ENCODE results near the gene POR.

POR gene

DNA sequence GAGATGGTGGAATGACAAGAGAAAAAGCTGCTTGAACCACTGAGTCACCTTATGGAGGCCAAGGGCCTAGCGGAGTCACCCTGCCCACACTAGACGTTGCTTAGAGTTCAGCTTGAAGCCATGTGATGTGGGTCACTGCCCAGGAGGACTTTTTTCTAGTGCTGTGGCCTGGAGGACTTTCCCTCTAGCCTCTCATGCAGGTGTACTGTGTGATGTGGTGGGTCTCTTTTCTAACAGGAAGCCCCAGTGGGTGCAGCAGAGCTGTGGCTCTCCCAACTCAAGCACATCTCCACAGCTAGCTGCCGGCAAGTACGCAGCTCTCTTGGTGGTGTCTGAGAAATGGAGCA is 13.6 kb downstream of the POR start:
- peaks cover 35% of the 10 kb centered on the region for H3K79me2 ChIP-seq (ENCODE audit: low read length)
- peaks cover 9% of the 10 kb centered on the region for H3K36me3 ChIP-seq (replicated peaks; ENCODE audit: low read depth, low read length)

DNA sequence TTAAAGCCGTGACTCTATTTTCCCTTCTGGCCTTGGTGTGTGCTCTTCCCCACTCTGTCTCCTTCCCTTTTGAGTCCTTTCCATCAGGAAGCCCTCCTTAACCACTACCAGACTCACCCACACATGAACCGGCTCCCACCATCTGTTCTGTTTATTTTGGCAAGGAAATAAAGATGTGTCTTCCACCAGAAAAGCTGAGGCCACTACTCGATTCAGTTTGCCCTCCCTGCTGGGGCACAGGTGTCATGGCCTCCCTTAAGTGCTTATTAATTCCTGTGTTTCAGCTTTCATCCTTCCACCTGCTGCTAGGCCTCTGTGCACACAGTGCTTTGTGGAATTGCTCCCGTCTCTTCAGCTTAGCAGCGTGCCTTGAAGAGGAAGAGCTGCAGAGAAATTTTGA is 16.7 kb downstream of the POR start:
- Histone ChIP-seq H3K4me2 (ENCODE audit: low read length) (no peak overlapping the region), H3K27me3 (ENCODE audit: low read depth, low read length) (no peaks in the 10 kb centered on the region), H3K27ac (ENCODE audit: low read length) (no peak overlapping the region), H3K4me3 (ENCODE audit: low read length) (no peak overlapping the region), H3K9me3 (ENCODE audit: insufficient read depth, low read length) (no peaks in the 10 kb centered on the region), H3K9ac (ENCODE audit: low read length) (no peak overlapping the region), H2AFZ (ENCODE audit: low read depth, low read length) (no peak overlapping the region), H3K79me2 (ENCODE audit: low read length) (peaks cover 27% of the 10 kb centered on the region), H3K4me1 (ENCODE audit: low read length) (peaks cover 2% of the 10 kb centered on the region; the same call in 1 of the 2 replicates), H4K20me1 (ENCODE audit: insufficient read depth, low read length) (peaks cover 10% of the 10 kb centered on the region), H3K36me3 (replicated peaks; ENCODE audit: low read depth, low read length) (peaks cover 6% of the 10 kb centered on the region)
- TF ChIP-seq EZH2phosphoT487 (IDR thresholded peaks at IDR 0.05; ENCODE audit: low read depth), result no peak
- TF ChIP-seq, protein P1, sequence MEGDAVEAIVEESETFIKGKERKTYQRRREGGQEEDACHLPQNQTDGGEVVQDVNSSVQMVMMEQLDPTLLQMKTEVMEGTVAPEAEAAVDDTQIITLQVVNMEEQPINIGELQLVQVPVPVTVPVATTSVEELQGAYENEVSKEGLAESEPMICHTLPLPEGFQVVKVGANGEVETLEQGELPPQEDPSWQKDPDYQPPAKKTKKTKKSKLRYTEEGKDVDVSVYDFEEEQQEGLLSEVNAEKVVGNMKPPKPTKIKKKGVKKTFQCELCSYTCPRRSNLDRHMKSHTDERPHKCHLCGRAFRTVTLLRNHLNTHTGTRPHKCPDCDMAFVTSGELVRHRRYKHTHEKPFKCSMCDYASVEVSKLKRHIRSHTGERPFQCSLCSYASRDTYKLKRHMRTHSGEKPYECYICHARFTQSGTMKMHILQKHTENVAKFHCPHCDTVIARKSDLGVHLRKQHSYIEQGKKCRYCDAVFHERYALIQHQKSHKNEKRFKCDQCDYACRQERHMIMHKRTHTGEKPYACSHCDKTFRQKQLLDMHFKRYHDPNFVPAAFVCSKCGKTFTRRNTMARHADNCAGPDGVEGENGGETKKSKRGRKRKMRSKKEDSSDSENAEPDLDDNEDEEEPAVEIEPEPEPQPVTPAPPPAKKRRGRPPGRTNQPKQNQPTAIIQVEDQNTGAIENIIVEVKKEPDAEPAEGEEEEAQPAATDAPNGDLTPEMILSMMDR (IDR thresholded peaks at IDR 0.05; ENCODE audit: low read depth, low read length), result no peak

More for the DNA sequence above, 13.6 kb downstream of the POR start:
- Histone ChIP-seq H3K4me2 (ENCODE audit: low read length) (no peak overlapping the region), H4K20me1 (ENCODE audit: insufficient read depth, low read length) (peaks cover 17% of the 10 kb centered on the region), H3K9me3 (ENCODE audit: insufficient read depth, low read length) (no peaks in the 10 kb centered on the region), H3K9ac (ENCODE audit: low read length) (no peak overlapping the region), H3K4me3 (ENCODE audit: low read length) (no peak overlapping the region), H2AFZ (ENCODE audit: low read depth, low read length) (no peak overlapping the region), H3K4me1 (ENCODE audit: low read length) (no peaks in the 10 kb centered on the region; the same call in 1 of the 2 replicates), H3K27ac (ENCODE audit: low read length) (no peak overlapping the region), H3K27me3 (ENCODE audit: low read depth, low read length) (no peaks in the 10 kb centered on the region)
- TF ChIP-seq EZH2phosphoT487 (IDR thresholded peaks at IDR 0.05; ENCODE audit: low read depth), result no peak
- TF ChIP-seq, protein P1 (IDR thresholded peaks at IDR 0.05; ENCODE audit: low read depth, low read length), result no peak

DNA sequence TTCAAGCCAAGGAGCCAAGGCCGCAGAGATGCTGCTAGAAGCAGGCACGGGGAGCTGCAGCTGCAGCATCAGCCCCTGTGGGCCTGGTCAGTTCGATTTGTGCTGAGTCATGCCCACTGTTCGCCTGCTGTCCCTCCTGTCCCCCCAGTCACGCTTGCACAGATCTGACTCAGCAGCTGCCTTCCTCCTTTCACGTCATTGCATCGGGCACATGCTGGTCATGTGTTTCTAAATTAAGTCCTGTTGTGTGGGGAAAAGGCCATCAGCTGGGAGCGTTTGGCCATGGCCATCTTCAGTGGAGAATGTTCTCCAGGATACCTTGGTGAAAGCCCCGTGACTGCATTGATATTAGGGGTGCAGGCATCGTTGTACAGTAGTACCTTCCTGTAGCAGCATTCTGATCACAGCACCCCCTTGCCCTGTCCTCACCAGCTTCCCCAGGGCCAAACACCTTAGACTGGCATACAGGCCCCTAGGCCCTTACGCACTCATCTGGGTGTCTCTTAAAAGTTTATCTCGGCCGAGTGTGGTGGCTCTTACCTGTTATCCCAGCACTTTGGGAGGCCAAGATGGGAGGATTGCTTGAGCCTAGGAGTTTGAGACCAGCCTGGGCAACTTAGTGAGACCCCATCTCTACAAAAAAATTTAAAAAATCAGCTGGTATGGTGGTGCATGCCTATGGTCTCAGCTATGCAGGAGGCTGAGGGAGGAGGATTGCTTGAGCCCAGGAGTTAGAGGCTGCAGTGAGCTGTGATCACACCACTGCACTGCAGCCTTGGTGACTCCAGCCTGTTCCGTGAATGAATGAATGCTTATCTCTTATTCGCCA is 23.2 kb downstream of the POR start:
- no peaks in the 10 kb centered on the region for H4K20me1 ChIP-seq (ENCODE audit: insufficient read depth, low read length)
- peaks cover 8% of the 10 kb centered on the region for H3K79me2 ChIP-seq (ENCODE audit: low read length)
- peaks cover 2% of the 10 kb centered on the region; the same call in 1 of the 2 replicates for H3K4me1 ChIP-seq (ENCODE audit: low read length)
- no peak overlapping the region for H3K4me3 ChIP-seq (ENCODE audit: low read length)
- no peak overlapping the region for H3K4me2 ChIP-seq (ENCODE audit: low read length)
- no peak overlapping the region for H2AFZ ChIP-seq (ENCODE audit: low read depth, low read length)
- no peaks in the 10 kb centered on the region for H3K36me3 ChIP-seq (replicated peaks; ENCODE audit: low read depth, low read length)
- H3K9me3 ChIP-seq (ENCODE audit: insufficient read depth, low read length), result no peaks in the 10 kb centered on the region
- H3K9ac ChIP-seq (ENCODE audit: low read length), result no peak overlapping the region
- no peaks in the 10 kb centered on the region for H3K27me3 ChIP-seq (ENCODE audit: low read depth, low read length)
- TF ChIP-seq, protein P1 (IDR thresholded peaks at IDR 0.05; ENCODE audit: low read depth, low read length), result no peak
- no peak for TF ChIP-seq EZH2phosphoT487 (IDR thresholded peaks at IDR 0.05; ENCODE audit: low read depth)
- H3K27ac ChIP-seq (ENCODE audit: low read length), result no peak overlapping the region

DNA sequence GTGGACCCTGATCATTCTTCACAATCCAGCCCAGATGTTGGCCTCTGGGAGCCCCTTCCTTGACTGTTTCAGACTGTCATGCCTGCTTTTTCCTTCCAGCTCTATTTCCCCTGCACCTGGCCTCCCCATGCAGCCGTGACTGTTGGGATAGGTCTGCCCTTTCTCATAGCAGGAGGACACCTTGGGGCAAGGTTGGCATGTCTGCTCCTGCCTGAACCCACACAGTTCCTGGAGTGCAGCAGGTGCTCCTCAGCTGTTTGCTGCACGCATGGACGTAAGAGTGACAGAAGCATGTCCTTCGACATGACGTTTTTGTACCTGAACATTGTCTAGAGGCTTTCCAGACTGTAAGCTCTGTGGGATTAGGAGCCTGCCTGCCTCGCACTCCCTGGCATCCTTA is 24.0 kb downstream of the POR start:
- Histone ChIP-seq H3K4me2 (ENCODE audit: low read length) (no peak overlapping the region), H3K9me3 (ENCODE audit: insufficient read depth, low read length) (no peaks in the 10 kb centered on the region), H3K4me1 (ENCODE audit: low read length) (no peaks in the 10 kb centered on the region), H3K36me3 (replicated peaks; ENCODE audit: low read depth, low read length) (no peaks in the 10 kb centered on the region), H3K27me3 (ENCODE audit: low read depth, low read length) (no peaks in the 10 kb centered on the region), H2AFZ (ENCODE audit: low read depth, low read length) (no peak overlapping the region), H3K79me2 (ENCODE audit: low read length) (peaks cover 8% of the 10 kb centered on the region; the same call in 1 of the 2 replicates), H3K9ac (ENCODE audit: low read length) (no peak overlapping the region), H3K4me3 (ENCODE audit: low read length) (no peak overlapping the region), H4K20me1 (ENCODE audit: insufficient read depth, low read length) (no peaks in the 10 kb centered on the region), H3K27ac (ENCODE audit: low read length) (no peak overlapping the region)
- TF ChIP-seq EZH2phosphoT487 (IDR thresholded peaks at IDR 0.05; ENCODE audit: low read depth), result no peak
- TF ChIP-seq, protein P1 (IDR thresholded peaks at IDR 0.05; ENCODE audit: low read depth, low read length), result no peak
